Breast epithelium (tissue), 3 donors: ENCODE results near the gene KIF22.

Experiments used
- POLR2A ChIP-seq: fragments of 450-650 bp; IDR thresholded peaks from one replicate; pipeline ENCODE4 v1.6.1; 2016; ENCODE audit warnings: antibody characterized with exemption, mild to moderate bottlenecking, moderate library complexity
- POLR2AphosphoS5 ChIP-seq, 3 donors: sonication (generic); formaldehyde crosslinking; IDR thresholded peaks; one replicate each; pipeline ENCODE4 v1.6.1; 2017; ENCODE audit warnings: antibody characterized with exemption in 3 of 3
- TF ChIP-seq, protein P1 (sequence below), 3 donors: fragments of 450-650 bp; IDR thresholded peaks; one replicate each; pipeline ENCODE4 v1.5.1; 2016 to 2017; ENCODE audit warnings: antibody characterized with exemption in 3 of 3, mild to moderate bottlenecking in 3 of 3, moderate library complexity in 3 of 3

DNA sequence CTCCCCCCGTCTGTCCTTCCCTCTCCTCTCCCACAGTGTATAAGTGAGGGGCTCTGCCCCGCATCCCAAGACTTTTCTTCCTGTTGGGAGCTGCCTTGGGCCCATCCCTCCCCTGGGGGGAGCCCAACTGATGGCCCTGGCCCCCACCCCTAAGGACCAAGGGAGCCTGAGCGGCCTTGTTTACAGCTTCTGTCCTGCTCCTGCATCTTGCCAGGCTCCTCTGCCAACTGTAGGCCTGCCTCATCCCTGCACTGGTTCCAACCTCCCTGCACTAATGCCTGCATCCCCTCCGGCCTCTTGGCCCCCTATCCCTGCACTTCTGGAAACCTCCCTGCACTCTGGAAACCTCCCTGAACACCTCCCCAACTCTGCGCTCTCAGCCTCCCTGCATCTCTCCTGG lies 24.0 kb downstream of the KIF22 start:
- TF ChIP-seq POLR2A (no peak), POLR2AphosphoS5 (IDR thresholded peaks at IDR 0.05) (no peak)
- TF ChIP-seq, protein P1, sequence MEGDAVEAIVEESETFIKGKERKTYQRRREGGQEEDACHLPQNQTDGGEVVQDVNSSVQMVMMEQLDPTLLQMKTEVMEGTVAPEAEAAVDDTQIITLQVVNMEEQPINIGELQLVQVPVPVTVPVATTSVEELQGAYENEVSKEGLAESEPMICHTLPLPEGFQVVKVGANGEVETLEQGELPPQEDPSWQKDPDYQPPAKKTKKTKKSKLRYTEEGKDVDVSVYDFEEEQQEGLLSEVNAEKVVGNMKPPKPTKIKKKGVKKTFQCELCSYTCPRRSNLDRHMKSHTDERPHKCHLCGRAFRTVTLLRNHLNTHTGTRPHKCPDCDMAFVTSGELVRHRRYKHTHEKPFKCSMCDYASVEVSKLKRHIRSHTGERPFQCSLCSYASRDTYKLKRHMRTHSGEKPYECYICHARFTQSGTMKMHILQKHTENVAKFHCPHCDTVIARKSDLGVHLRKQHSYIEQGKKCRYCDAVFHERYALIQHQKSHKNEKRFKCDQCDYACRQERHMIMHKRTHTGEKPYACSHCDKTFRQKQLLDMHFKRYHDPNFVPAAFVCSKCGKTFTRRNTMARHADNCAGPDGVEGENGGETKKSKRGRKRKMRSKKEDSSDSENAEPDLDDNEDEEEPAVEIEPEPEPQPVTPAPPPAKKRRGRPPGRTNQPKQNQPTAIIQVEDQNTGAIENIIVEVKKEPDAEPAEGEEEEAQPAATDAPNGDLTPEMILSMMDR (IDR thresholded peaks at IDR 0.05) = no peak
